H1 (cell line): ENCODE results near the gene CACNA2D1. TPM values are rescaled to one million over a fixed set of nuclear protein-coding genes. Genes with fewer than 3 reads are reported as not detected.

Experiments used
- CTCF ChIA-PET: fragments of 300-600 bp; sonication (Branson Sonifier 250); formaldehyde crosslinking; loops from one replicate; lab custom pipeline; 2021; ENCODE audit not compliant: partially characterized antibody; lab: Charles Lee
- POLR2A ChIA-PET: fragments of 300-600 bp; sonication (Branson Sonifier 250); formaldehyde crosslinking; loops from one replicate; lab custom pipeline; 2021; ENCODE audit warnings: inconsistent platforms; ENCODE audit not compliant: partially characterized antibody; lab: Charles Lee
- DNase-seq, 2 experiments: peaks; one replicate each; pipeline versions ENCODE4 v3.0.0 to v3.0.0-alpha.2; 2010 to 2022; ENCODE audit warnings: low spot score in 2 of 2, low read depth in 1 of 2, mixed read lengths in 1 of 2
- FAIRE-seq: peaks from 2 replicates; lab custom pipeline; 2011; peaks lifted over from hg19 to GRCh38; lab: Jason Lieb, UNC
- H2AFZ ChIP-seq: 2 replicates; pipeline ENCODE4 v1.8.1; 2012; ENCODE audit warnings: low read length, inconsistent platforms
- H2AK5ac ChIP-seq: 2 replicates; pipeline ENCODE4 v1.6.1; 2013; ENCODE audit warnings: low read depth, low read length
- H2BK120ac ChIP-seq: replicated peaks from 2 replicates; pipeline ENCODE3; 2013; ENCODE audit warnings: low read depth, low read length, inconsistent platforms
- H2BK12ac ChIP-seq: 2 replicates; pipeline ENCODE4 v1.6.1; 2013; ENCODE audit warnings: low read depth, low read length
- H2BK15ac ChIP-seq: 2 replicates; pipeline ENCODE4 v1.6.1; 2013; ENCODE audit warnings: low read length
- H2BK20ac ChIP-seq: 2 replicates; pipeline ENCODE4 v1.6.1; 2013; ENCODE audit warnings: low read length
- H2BK5ac ChIP-seq: 2 replicates; pipeline ENCODE4 v1.6.1; 2013; ENCODE audit warnings: low read depth, low read length
- H3K14ac ChIP-seq: 2 replicates; pipeline ENCODE4 v1.6.1; 2013; ENCODE audit warnings: inconsistent platforms; ENCODE audit not compliant: insufficient read length
- H3K18ac ChIP-seq: 2 replicates; pipeline ENCODE4 v1.6.1; 2013; ENCODE audit warnings: low read length; ENCODE audit errors: extremely low read depth
- H3K23ac ChIP-seq: 2 replicates; pipeline ENCODE4 v1.6.1; 2013; ENCODE audit warnings: inconsistent platforms; ENCODE audit not compliant: insufficient read length
- H3K23me2 ChIP-seq: 2 replicates; pipeline ENCODE4 v1.6.1; 2013; ENCODE audit warnings: low read depth, low read length
- H3K27ac ChIP-seq: 2 replicates; pipeline ENCODE4 v1.6.1; 2011; ENCODE audit warnings: low read depth, low read length, inconsistent platforms
- H3K27me3 ChIP-seq, 4 experiments: replicated peaks in 1 of 4; 1 replicate in 1 of 4; 2 replicates in 3 of 4; pipeline versions ENCODE4 v1.6.1 to v1.8.1; 2011 to 2013; ENCODE audit warnings: low read length in 3 of 4, mild to moderate bottlenecking in 3 of 4, inconsistent platforms in 2 of 4, mixed read lengths in 2 of 4, moderate library complexity in 1 of 4; ENCODE audit not compliant: control insufficient read depth in 3 of 4, insufficient read depth in 3 of 4; ENCODE audit errors: extremely low read depth in 1 of 4
- H3K36me3 ChIP-seq, 4 experiments: 2 replicates each; pipeline versions ENCODE4 v1.6.1 to v1.8.1; 2011 to 2013; ENCODE audit warnings: mild to moderate bottlenecking in 4 of 4, low read length in 3 of 4, moderate library complexity in 2 of 4, control low read depth in 1 of 4, inconsistent platforms in 1 of 4; ENCODE audit not compliant: insufficient read depth in 4 of 4, control insufficient read depth in 2 of 4
- H3K4ac ChIP-seq: replicated peaks from 2 replicates; pipeline ENCODE3; 2013; ENCODE audit warnings: low read length, low read depth, mixed read lengths, inconsistent platforms; ENCODE audit not compliant: insufficient read length
- H3K4me1 ChIP-seq, 4 experiments: replicated peaks in 1 of 4; 1 replicate in 1 of 4; 2 replicates in 3 of 4; pipeline versions ENCODE4 v1.6.1 to v1.8.1; 2011 to 2013; ENCODE audit warnings: low read length in 3 of 4, inconsistent platforms in 2 of 4, mixed read lengths in 1 of 4; ENCODE audit not compliant: insufficient read depth in 4 of 4, control insufficient read depth in 3 of 4
- H3K4me2 ChIP-seq, 2 experiments: 2 replicates each; pipeline versions ENCODE4 v1.6.1 to v1.8.1; 2011 to 2013; ENCODE audit warnings: low read depth in 2 of 2, low read length in 2 of 2, control low read depth in 1 of 2, inconsistent platforms in 1 of 2, mild to moderate bottlenecking in 1 of 2; ENCODE audit not compliant: insufficient read depth in 1 of 2
- H3K4me3 ChIP-seq, 4 experiments: fragments of 200-600, 300-600 bp in 1 of 4; sonication (generic), shearing (Covaris generic), sonication (Bioruptor Twin) in 1 of 4; 2 replicates each; pipeline versions ENCODE4 v1.5.1 to v1.8.1; 2011 to 2016; ENCODE audit warnings: low read length in 4 of 4, low read depth in 3 of 4, control low read depth in 2 of 4, inconsistent platforms in 2 of 4, mild to moderate bottlenecking in 2 of 4, mixed read lengths in 1 of 4, moderate library complexity in 1 of 4; ENCODE audit not compliant: insufficient read depth in 2 of 4; ENCODE audit errors: extremely low read depth in 1 of 4
- H3K56ac ChIP-seq: replicated peaks from 2 replicates; pipeline ENCODE3; 2013; ENCODE audit warnings: low read depth, mild to moderate bottlenecking, mixed read lengths, low read length, inconsistent platforms; ENCODE audit not compliant: insufficient read length
- H3K79me1 ChIP-seq: 2 replicates; pipeline ENCODE4 v1.6.1; 2013; ENCODE audit warnings: low read depth, low read length, control low read depth
- H3K79me2 ChIP-seq, 2 experiments: 2 replicates each; pipeline versions ENCODE4 v1.6.1 to v1.8.1; 2012 to 2013; ENCODE audit warnings: low read length in 2 of 2, mild to moderate bottlenecking in 2 of 2, inconsistent platforms in 1 of 2; ENCODE audit not compliant: insufficient read depth in 2 of 2, control insufficient read depth in 1 of 2
- H3K9ac ChIP-seq, 4 experiments: replicated peaks in 1 of 4; 1 replicate in 1 of 4; 2 replicates in 3 of 4; pipeline versions ENCODE4 v1.6.1 to v1.8.1; 2011 to 2013; ENCODE audit warnings: low read depth in 3 of 4, low read length in 3 of 4, control low read depth in 2 of 4, mild to moderate bottlenecking in 2 of 4, moderate library complexity in 2 of 4, inconsistent platforms in 1 of 4; ENCODE audit errors: extremely low read depth in 1 of 4
- H3K9me3 ChIP-seq, 2 experiments: 2 replicates each; pipeline versions ENCODE4 v1.6.1 to v1.8.1; 2012 to 2013; ENCODE audit warnings: mild to moderate bottlenecking in 2 of 2, moderate library complexity in 2 of 2, control low read depth in 1 of 2, inconsistent platforms in 1 of 2, low read depth in 1 of 2, low read length in 1 of 2, mixed read lengths in 1 of 2; ENCODE audit not compliant: insufficient read depth in 2 of 2
- H4K20me1 ChIP-seq, 2 experiments: replicated peaks in 1 of 2; 2 replicates each; pipeline versions ENCODE3 to v1.8.1; 2011 to 2013; ENCODE audit warnings: inconsistent platforms in 2 of 2, low read length in 2 of 2, mild to moderate bottlenecking in 1 of 2; ENCODE audit not compliant: insufficient read depth in 2 of 2, control insufficient read depth in 1 of 2
- H4K5ac ChIP-seq: 2 replicates; pipeline ENCODE4 v1.6.1; 2013; ENCODE audit warnings: low read length, low read depth, mixed read lengths, inconsistent platforms; ENCODE audit not compliant: insufficient read length
- H4K8ac ChIP-seq: 2 replicates; pipeline ENCODE4 v1.8.0; 2013; ENCODE audit warnings: mild to moderate bottlenecking, moderate library complexity, low read length, inconsistent platforms; ENCODE audit not compliant: insufficient read depth; ENCODE audit errors: extremely low read depth
- H4K91ac ChIP-seq: replicated peaks from 2 replicates; pipeline ENCODE3; 2013; ENCODE audit warnings: low read length, mixed read lengths, inconsistent platforms; ENCODE audit not compliant: insufficient read length
- ASH2L ChIP-seq: fragments of 200-600, 300-600 bp; sonication (generic); IDR thresholded peaks from one replicate; pipeline ENCODE4 v1.7.1; 2017; ENCODE audit warnings: low read length
- BRCA1 ChIP-seq: IDR thresholded peaks from 2 replicates; pipeline ENCODE4 v1.6.1; 2012; ENCODE audit warnings: low read depth, low read length, improper control_type of control experiment
- POLR2A ChIP-seq, 2 experiments: IDR thresholded peaks; 1 replicate in 1 of 2; 2 replicates in 1 of 2; pipeline ENCODE4 v1.6.1; 2011; ENCODE audit warnings: low read depth in 2 of 2, low read length in 2 of 2, mild to moderate bottlenecking in 2 of 2; ENCODE audit errors: control extremely low read depth in 1 of 2
- RXRA ChIP-seq: IDR thresholded peaks from 2 replicates; pipeline ENCODE4 v1.6.1; 2011; ENCODE audit warnings: low read depth, mild to moderate bottlenecking, low read length, moderate library complexity; ENCODE audit not compliant: insufficient read depth
- SIRT6 ChIP-seq: IDR thresholded peaks from one replicate; pipeline ENCODE4 v1.7.1; 2012; ENCODE audit warnings: low read length, inconsistent platforms
- SUZ12 ChIP-seq: fragments of 200-600 bp; sonication (generic); IDR thresholded peaks from 2 replicates; pipeline ENCODE4 v1.6.1; 2012; ENCODE audit warnings: mild to moderate bottlenecking, inconsistent platforms, low read length, moderate library complexity, mixed read lengths
- YY1 ChIP-seq: IDR thresholded peaks from 2 replicates; pipeline ENCODE4 v1.6.1; 2011; ENCODE audit warnings: low read depth, mild to moderate bottlenecking, low read length
- WGBS, 2 experiments: shearing (Covaris generic) in 1 of 2; methylation state at CpG; one replicate each; pipeline versions ENCODE4 v1.1.6 to v1.1.7; 2013 to 2015; ENCODE audit warnings: low lambda C conversion rate in 2 of 2, mixed read lengths in 2 of 2, inconsistent platforms in 1 of 2, low coverage in 1 of 2, missing lambda C conversion rate in 1 of 2; ENCODE audit not compliant: insufficient replicate concordance in 2 of 2, insufficient coverage in 1 of 2, insufficient read length in 1 of 2; ENCODE audit errors: extremely low coverage in 1 of 2, missing lambda C conversion rate in 1 of 2; 5-methylcytosine and 5-hydroxymethylcytosine counted together
- polyA plus RNA-seq, 7 experiments: library from polyadenylated mRNA; depleted of rRNA in 3 of 7; stranded (reverse) in 5 of 7; unstranded in 2 of 7; fragments of >200 nt in 5 of 7; fragments of 200-250 nt in 2 of 7; gene quantifications; 1 replicate in 5 of 7; 2 replicates in 1 of 7; 4 replicates in 1 of 7; pipeline versions ENCODE4 v1.2.1 to v1.2.3, GENCODE V29; 2011 to 2013; ENCODE audit warnings: missing spikeins in 2 of 7, mixed read lengths in 2 of 7
- total RNA-seq: library from RNA; stranded (reverse); fragmentation: NEBNext Ultra II Directional; extraction: Animal tissue kit (Norgen Biotek cat#: 25700); gene quantifications from 2 replicates; pipeline ENCODE4 v1.2.1, GENCODE V29; 2021

CACNA2D1 gene
- total and polyA plus RNA-seq, 2 of the 8 experiments (the other 6 are each of a cell fraction or from before 2014, with no cell fraction given): 4.3 to 27.3 TPM

GRCh38 chr7:82249979-82250378 is 193.6 kb downstream of the CACNA2D1 start:
- Histone ChIP-seq H3K23me2 (no peaks in the 10 kb centered on the region), H3K9ac (no peak overlapping the region), H4K91ac (no peak overlapping the region), H3K79me2 (no peaks in the 10 kb centered on the region), H4K20me1 (no peaks in the 10 kb centered on the region), H2BK20ac (no peak overlapping the region), H2AK5ac (no peak overlapping the region), H3K4ac (no peak overlapping the region), H2BK12ac (no peak overlapping the region), H3K79me1 (no peaks in the 10 kb centered on the region), H3K14ac (no peak overlapping the region), H3K23ac (no peak overlapping the region), H3K9me3 (no peaks in the 10 kb centered on the region), H4K8ac (no peak overlapping the region), H2BK5ac (no peak overlapping the region), H4K5ac (no peak overlapping the region), H2BK15ac (no peak overlapping the region), H3K27ac (no peak overlapping the region), H3K36me3 (no peaks in the 10 kb centered on the region), H3K4me3 (no peak overlapping the region), H3K27me3 (no peaks in the 10 kb centered on the region), H3K4me1 (no peaks in the 10 kb centered on the region), H2AFZ (no peak overlapping the region), H3K18ac (no peak overlapping the region), H3K4me2 (no peak overlapping the region), H3K56ac (no peak overlapping the region), H2BK120ac (no peak overlapping the region)
- ChIA-PET POLR2A (no interaction called here), CTCF (interaction anchor here (1.2 kb wide), 1 partner anchor 19 kb away, joined by 4 read pairs; no protein-coding TSS in a partner anchor)
- FAIRE-seq: no peak
- WGBS, 2 experiments: 81% methylated on average over 2 of the region's 2 CpGs; no CpG with 5 or more reads in 1 of the 2 experiments
- DNase-seq: no peak
- no peak for TF ChIP-seq RXRA
- no peak for TF ChIP-seq YY1
- TF ChIP-seq SUZ12: no peak
- no peak for TF ChIP-seq POLR2A (IDR thresholded peaks at IDR 0.05; ENCODE audit: control extremely low read depth in 1 of 2, low read depth in 2 of 2, low read length in 2 of 2)
- no peak for TF ChIP-seq BRCA1
- TF ChIP-seq SIRT6: no peak
- no peak for TF ChIP-seq ASH2L
